Epithelial cell of proximal tubule (primary cell): ENCODE measurements around the gene GID8. TPM values are rescaled to one million over a fixed set of nuclear protein-coding genes. Genes with fewer than 3 reads are reported as not detected.

Experiments used
- DNase-seq: peaks from one replicate; pipeline ENCODE4 v3.0.0-alpha.2; 2011; ENCODE audit warnings: low read depth
- H3K4me3 ChIP-seq: 2 replicates; pipeline ENCODE4 v1.5.1; 2011; ENCODE audit warnings: low read depth, mild to moderate bottlenecking, low read length
- total RNA-seq: library from RNA; depleted of rRNA; stranded (reverse); fragments of >200 nt; gene quantifications from 2 replicates; pipeline ENCODE4 v1.2.3, GENCODE V29; 2015
- TF ChIP-seq, protein P1 (sequence below): conservative IDR thresholded peaks from 2 replicates; pipeline ENCODE4 v1.5.1; 2012; ENCODE audit warnings: low read depth, mild to moderate bottlenecking, low read length

Gene GID8
- total RNA-seq, 1 donor from 2014 or later = 23.6 TPM

DNA sequence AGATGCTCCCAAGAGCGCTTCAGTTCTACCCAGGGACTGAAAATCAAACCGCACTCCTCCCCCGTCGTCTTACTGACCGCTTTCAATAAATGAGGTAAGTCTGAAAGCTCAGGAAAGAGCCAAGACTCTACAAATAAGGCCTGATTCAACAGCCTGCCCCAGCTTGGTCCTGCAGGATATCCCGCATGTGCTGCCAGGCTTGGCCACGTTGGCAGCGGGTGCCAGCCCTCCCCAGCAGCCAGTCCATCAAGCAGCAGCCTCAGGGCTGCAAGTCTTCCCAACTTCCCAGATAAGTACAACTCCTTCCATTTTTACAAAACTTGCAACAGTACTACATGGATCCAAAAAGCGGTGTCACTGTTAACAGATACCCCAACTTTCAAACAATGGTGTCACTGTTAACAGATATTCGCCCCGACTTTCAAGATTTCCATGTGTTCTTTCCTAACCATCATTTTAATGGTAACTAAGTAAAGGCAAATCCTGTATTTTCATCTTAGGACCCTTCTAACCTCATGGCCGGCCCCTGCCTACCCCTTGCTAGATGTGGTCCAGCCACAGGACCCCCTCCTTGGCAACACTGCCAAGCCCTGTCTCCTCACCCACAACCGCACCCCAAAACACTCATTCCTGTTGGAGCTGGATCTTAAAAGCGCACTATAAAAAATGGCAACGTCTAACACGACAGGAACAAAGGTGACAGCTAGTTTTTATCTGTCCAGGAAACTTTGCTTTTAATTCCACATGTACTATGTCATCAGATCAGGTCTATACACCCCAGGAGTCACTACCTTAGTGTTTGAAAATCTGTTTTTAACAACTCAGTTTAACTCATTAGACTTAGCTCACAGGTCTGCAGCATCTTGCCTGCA is 39.6 kb upstream of the GID8 start:
- no peak overlapping the region for H3K4me3 ChIP-seq
- TF ChIP-seq, protein P1, sequence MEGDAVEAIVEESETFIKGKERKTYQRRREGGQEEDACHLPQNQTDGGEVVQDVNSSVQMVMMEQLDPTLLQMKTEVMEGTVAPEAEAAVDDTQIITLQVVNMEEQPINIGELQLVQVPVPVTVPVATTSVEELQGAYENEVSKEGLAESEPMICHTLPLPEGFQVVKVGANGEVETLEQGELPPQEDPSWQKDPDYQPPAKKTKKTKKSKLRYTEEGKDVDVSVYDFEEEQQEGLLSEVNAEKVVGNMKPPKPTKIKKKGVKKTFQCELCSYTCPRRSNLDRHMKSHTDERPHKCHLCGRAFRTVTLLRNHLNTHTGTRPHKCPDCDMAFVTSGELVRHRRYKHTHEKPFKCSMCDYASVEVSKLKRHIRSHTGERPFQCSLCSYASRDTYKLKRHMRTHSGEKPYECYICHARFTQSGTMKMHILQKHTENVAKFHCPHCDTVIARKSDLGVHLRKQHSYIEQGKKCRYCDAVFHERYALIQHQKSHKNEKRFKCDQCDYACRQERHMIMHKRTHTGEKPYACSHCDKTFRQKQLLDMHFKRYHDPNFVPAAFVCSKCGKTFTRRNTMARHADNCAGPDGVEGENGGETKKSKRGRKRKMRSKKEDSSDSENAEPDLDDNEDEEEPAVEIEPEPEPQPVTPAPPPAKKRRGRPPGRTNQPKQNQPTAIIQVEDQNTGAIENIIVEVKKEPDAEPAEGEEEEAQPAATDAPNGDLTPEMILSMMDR = no peak
- DNase-seq = no peak

DNA sequence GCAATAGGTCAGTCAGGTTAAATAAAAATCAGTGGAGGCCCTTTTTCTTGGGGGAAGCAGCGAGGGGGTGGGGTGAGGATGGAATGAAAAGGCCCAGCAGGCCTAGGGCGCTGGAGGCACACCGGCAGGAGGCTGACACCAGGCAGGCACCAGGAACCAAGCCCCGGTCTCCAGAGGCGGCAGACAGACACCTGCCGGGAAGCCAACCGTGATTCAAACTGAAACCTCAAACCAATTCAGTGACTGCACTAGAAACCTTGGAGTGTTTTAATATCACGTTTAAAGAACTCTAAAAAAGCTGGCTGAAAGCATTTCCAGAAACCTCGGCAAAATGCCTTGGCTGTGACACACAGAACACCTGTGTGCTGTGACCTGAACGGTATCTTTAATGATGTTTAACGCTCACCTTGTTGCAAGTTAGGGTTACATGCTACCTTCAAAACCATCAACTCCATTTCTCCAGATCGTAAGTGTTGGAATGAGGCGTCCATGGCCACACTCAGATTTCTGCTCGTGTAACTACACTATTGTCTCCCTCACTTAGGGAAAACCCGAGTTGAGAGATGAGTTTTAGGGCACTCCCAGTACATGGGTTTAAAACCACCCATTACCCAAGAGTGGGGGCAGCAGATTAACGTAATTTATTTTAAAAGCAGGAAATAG is 38.8 kb upstream of the GID8 start:
- DNase-seq = no peak
- H3K4me3 ChIP-seq = no peak overlapping the region
- TF ChIP-seq, protein P1 = no peak

DNA sequence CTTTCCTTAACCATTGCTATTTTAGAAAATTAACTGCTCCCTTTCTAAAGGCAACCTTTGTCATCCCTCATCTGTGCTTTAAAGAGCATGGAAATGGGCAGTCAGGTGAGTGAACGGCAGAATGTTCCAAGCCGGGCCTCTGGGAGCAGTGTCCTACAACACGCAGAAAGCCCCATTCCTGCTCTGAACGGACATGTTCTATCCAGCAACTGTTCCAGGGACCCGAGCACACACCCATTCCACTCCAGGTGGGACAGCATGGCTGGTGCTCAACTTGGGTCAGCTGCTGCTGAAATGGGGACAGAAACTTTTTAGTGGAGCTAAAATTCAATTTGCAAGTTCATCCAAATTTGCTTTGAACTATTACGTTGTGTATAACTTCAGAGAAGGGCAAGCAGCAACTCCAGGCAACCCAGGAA is 38.3 kb upstream of the GID8 start:
- DNase-seq = no peak
- TF ChIP-seq, protein P1 = no peak
- H3K4me3 ChIP-seq = no peak overlapping the region

DNA sequence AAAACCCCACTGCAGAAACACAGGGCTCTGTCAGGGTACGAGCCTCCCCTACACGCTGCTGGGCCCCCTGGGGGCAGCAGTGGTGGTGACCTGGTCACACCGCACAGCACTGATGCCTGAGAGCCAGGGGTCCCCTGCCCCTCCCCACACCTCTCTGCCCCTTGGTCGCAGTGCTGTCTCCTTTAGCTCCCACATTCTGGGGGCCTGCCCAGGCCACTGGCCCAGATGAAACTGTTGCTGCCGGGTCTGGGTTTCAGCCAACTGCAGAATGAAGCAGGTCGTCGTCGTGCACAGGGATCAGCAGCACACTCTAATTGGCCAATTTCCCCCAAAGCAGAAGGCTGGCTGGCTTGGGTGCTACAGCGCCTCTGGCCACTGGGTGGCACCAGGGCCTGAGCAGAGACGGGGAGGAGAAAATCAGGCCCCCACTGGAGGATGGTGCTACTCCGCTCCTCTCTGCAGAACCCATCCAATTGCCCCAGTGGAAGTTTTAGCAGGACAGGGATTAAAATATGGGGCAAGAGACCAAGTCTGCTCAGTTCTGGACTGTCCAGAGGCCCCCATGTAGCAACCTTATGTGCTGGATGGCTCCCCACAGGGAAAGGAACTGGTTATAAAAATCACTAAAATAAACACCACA is 37.8 kb upstream of the GID8 start:
- DNase-seq = no peak
- no peak overlapping the region for H3K4me3 ChIP-seq
- TF ChIP-seq, protein P1 = peak; percentile 56

DNA sequence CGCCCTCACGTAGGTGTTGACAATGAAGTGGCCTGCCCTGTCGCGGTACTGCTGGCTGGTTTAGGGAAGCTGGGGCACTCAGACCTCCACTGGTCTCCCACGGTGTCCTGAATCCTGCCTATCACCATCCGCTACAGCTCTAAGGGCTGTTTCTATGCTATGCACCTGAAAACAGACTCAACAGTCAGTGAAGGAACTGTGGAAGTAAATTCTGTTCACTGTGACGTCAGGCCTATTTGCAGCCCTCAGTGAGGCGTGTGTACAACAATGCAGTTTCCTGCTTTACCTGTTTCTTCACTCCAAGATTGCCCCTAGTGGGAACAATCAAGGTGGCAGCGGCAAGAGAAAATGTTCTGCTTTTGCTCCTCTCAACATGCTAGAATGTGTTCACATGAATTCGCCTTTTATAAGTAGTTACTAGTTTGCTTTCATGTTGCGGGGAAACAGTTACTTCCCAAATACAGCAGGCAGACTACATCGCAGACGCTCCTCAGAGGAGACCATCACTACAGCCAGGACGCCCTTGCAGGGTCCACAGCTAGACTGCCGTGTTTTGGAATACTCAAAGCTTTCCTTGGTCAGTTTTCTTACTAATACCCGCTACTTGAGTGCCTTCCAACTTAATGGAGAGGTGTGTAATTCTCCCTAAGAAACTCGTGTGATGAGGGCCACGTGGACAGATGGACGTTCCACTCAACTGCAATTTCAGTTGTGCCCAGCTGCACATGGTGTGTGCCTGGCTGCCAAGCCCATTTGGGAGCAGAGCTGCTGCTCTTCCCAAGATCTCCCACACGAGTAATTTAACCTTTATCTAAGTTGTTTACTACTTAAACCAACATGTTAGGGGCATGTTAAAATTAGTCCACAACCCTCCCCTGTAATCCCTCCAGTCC is 37.0 kb upstream of the GID8 start:
- no peak for DNase-seq
- TF ChIP-seq, protein P1 = no peak

DNA sequence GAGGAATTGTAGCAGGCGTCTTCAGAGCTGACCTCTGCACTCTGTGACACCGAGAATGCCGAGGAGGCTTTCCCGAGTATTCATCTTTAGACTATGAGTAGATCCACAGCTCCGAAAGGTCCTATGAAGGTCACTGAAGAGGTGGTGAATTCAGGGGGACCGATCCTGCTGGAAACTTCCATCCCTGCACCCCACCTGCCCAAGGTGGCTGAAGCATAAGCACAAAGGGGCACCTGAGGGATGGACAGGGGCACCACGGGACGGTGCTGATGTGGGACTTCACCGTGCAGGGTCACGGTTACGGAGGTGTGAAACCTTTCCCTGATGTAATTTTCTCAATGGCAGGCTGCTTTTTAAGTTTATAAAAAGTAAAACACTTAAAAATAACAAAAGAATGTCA is 36.1 kb upstream of the GID8 start:
- TF ChIP-seq, protein P1 = no peak
- no peak overlapping the region for H3K4me3 ChIP-seq
- no peak for DNase-seq

More for the DNA sequence above, 37.0 kb upstream of the GID8 start:
- no peak overlapping the region for H3K4me3 ChIP-seq
